ENCODE data around the gene PANK4. TPM values are rescaled to one million over a fixed set of nuclear protein-coding genes. Genes with fewer than 3 reads are reported as not detected.

Gene PANK4
- total and polyA plus RNA-seq, 10 of the 15 experiments (the other 5 are each of a cell fraction or from before 2014, with no cell fraction given), result 0.35 to 38.0 (median 18.6) TPM

DNA sequence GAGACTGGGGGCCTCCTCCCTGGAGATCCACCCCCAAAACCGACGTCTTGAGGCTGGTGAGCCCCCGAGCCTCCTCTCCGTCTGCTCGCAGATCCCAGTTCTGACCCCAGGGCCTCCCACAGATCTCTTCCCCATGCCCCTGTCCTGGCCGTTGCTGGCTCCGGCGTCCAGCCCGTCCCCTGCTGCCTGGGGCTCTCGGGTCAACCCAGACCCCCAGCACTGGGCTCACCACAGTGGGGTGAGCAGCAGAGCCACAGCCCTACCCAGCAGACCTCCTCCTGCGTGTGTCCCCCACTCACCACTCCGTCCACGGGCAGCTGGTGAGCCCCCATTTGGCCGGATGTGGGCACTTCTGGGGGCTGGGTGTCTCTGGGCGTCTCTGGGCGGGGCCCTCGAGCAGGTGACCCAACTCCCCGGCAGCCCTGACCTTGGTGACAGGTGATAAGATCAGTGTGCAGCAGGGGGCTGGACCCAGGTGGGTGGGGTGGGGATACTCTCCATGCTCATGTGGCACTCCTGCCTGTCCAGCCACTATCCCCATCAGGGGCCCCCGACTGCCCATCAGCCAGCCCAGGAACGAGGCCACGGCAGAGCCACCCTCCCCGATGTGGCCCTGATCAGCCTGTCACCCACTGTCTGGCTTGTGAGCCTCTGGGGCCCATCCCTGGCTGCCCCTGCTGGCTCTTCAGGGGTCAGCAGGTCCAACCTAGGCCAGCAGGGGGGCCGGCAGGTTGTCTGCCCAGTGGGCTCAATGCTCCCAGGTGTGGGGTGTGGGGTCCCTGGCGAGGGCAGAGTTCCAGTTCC is 30.5 kb upstream of the PANK4 start:
- in situ Hi-C loops (cut with MboI) (no loop called here), intact Hi-C loops (cut with micrococcal nuclease; ENCODE audit: unreplicated experiment) (loop anchor here (1.0 to 5.0 kb wide), 2 partner anchors 21 to 865 kb away; no protein-coding TSS in a partner anchor)
- peaks cover 0 to 2% of the 10 kb centered on the region in 2 experiments; a peak in 2 of 4 replicates for H3K36me3 ChIP-seq (ENCODE audit: control insufficient read depth in 2 of 2, insufficient read depth in 2 of 2, low read length in 1 of 2)
- peak overlapping the region; percentile 87 for H3K4me3 ChIP-seq
- peak overlapping the region; percentile 99 for H3K27ac ChIP-seq (ENCODE audit: control insufficient read depth, insufficient read depth)
- RAD21 ChIA-PET (ENCODE audit: unreplicated experiment), result interaction anchor here (1.3 to 3.3 kb wide), 8 partner anchors 8 to 163 kb away, joined by 3 to 41 read pairs (median 12); partner anchors contain the start of gene PANK4
- DNase-seq (ENCODE audit: low read depth, low spot score) (no peak), FAIRE-seq (peak; percentile 47), ATAC-seq (peak; percentile 41)
- H2AFZ ChIP-seq (ENCODE audit: control insufficient read depth, low read depth, low read length), result peak overlapping the region; percentile 24
- H3K9ac ChIP-seq (ENCODE audit: control insufficient read depth, insufficient read depth, low read length), result peak overlapping the region; percentile 98
- CTCF ChIA-PET, result interaction anchor here (0.8 to 5.1 kb wide), 9 partner anchors 9 to 144 kb away, joined by 3 to 54 read pairs (median 6); partner anchors contain the start of genes PEX10 and PRXL2B
- no peaks in the 10 kb centered on the region for H4K20me1 ChIP-seq (ENCODE audit: control insufficient read depth, insufficient read depth)
- WGBS (ENCODE audit: insufficient coverage, insufficient replicate concordance, low lambda C conversion rate, missing lambda C conversion rate), result under 1% methylated on average over 23 of the region's 24 CpGs
- BruUV-seq (replicated peaks), result no TSS peak
- H3K4me1 ChIP-seq (ENCODE audit: control insufficient read depth, insufficient read depth, low read length), result peaks cover 25% of the 10 kb centered on the region
- peaks cover 38% of the 10 kb centered on the region for H3K79me2 ChIP-seq (ENCODE audit: control insufficient read depth, insufficient read depth, low read length)
- H3K9me3 ChIP-seq (replicated peaks; ENCODE audit: control insufficient read depth, insufficient read depth, low read length), result no peaks in the 10 kb centered on the region
- H3K27me3 ChIP-seq (replicated peaks in 1 of 2; ENCODE audit: control insufficient read depth in 2 of 2, insufficient read depth in 2 of 2, low read length in 1 of 2), result no peaks in the 10 kb centered on the region
- peak overlapping the region; percentile 97 for H3K4me2 ChIP-seq (ENCODE audit: control insufficient read depth, insufficient read depth)
- SMC1A ChIA-PET (ENCODE audit: uncharacterized antibody, unreplicated experiment), result interaction anchor here (0.9 to 4.7 kb wide), 5 partner anchors 9 to 27 kb away, joined by 3 to 39 read pairs (median 7); partner anchors contain the start of gene PRXL2B
- POLR2A ChIA-PET, result interaction anchor here (0.6 to 5.5 kb wide), 5 partner anchors 9 to 27 kb away, joined by 4 to 61 read pairs (median 23); partner anchors contain the start of gene PRXL2B
- TF ChIP-seq NFYB (IDR thresholded peaks at IDR 0.05; ENCODE audit: insufficient read depth, low read depth, low read length) (no peak), IKZF2 (IDR thresholded peaks at IDR 0.05) (no peak), ZNF217 (IDR thresholded peaks at IDR 0.05) (no peak), BACH1 (IDR thresholded peaks at IDR 0.05; ENCODE audit: borderline replicate concordance) (no peak; the same call in 1 of the 2 replicates), RFX5 (IDR thresholded peaks at IDR 0.05; ENCODE audit: low read depth, low read length) (peak; percentile 48; the same call in 1 of the 2 replicates), SIX5 (IDR thresholded peaks at IDR 0.05; ENCODE audit: low read depth, low read length, severe bottlenecking) (no peak), TCF12 (IDR thresholded peaks at IDR 0.05; ENCODE audit: low read depth, low read length) (peak; percentile 70; the same call in 1 of the 2 replicates)
- TF ChIP-seq, protein P1, sequence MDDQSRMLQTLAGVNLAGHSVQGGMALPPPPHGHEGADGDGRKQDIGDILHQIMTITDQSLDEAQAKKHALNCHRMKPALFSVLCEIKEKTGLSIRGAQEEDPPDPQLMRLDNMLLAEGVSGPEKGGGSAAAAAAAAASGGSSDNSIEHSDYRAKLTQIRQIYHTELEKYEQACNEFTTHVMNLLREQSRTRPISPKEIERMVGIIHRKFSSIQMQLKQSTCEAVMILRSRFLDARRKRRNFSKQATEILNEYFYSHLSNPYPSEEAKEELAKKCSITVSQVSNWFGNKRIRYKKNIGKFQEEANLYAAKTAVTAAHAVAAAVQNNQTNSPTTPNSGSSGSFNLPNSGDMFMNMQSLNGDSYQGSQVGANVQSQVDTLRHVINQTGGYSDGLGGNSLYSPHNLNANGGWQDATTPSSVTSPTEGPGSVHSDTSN (IDR thresholded peaks at IDR 0.05; ENCODE audit: insufficient replicate concordance, low read depth, low read length), result peak; percentile 21
- TF ChIP-seq, protein P2, sequence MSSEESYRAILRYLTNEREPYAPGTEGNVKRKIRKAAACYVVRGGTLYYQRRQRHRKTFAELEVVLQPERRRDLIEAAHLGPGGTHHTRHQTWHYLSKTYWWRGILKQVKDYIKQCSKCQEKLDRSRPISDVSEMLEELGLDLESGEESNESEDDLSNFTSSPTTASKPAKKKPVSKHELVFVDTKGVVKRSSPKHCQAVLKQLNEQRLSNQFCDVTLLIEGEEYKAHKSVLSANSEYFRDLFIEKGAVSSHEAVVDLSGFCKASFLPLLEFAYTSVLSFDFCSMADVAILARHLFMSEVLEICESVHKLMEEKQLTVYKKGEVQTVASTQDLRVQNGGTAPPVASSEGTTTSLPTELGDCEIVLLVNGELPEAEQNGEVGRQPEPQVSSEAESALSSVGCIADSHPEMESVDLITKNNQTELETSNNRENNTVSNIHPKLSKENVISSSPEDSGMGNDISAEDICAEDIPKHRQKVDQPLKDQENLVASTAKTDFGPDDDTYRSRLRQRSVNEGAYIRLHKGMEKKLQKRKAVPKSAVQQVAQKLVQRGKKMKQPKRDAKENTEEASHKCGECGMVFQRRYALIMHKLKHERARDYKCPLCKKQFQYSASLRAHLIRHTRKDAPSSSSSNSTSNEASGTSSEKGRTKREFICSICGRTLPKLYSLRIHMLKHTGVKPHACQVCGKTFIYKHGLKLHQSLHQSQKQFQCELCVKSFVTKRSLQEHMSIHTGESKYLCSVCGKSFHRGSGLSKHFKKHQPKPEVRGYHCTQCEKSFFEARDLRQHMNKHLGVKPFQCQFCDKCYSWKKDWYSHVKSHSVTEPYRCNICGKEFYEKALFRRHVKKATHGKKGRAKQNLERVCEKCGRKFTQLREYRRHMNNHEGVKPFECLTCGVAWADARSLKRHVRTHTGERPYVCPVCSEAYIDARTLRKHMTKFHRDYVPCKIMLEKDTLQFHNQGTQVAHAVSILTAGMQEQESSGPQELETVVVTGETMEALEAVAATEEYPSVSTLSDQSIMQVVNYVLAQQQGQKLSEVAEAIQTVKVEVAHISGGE (CRISPR knock-in tag; IDR thresholded peaks at IDR 0.05), result 0 out of 2 replicates have a peak, but pooled peaks have one; percentile 15
- TF ChIP-seq, protein P3, sequence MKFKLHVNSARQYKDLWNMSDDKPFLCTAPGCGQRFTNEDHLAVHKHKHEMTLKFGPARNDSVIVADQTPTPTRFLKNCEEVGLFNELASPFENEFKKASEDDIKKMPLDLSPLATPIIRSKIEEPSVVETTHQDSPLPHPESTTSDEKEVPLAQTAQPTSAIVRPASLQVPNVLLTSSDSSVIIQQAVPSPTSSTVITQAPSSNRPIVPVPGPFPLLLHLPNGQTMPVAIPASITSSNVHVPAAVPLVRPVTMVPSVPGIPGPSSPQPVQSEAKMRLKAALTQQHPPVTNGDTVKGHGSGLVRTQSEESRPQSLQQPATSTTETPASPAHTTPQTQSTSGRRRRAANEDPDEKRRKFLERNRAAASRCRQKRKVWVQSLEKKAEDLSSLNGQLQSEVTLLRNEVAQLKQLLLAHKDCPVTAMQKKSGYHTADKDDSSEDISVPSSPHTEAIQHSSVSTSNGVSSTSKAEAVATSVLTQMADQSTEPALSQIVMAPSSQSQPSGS (IDR thresholded peaks at IDR 0.05; ENCODE audit: low read length), result no peak
- TF ChIP-seq, protein P4, sequence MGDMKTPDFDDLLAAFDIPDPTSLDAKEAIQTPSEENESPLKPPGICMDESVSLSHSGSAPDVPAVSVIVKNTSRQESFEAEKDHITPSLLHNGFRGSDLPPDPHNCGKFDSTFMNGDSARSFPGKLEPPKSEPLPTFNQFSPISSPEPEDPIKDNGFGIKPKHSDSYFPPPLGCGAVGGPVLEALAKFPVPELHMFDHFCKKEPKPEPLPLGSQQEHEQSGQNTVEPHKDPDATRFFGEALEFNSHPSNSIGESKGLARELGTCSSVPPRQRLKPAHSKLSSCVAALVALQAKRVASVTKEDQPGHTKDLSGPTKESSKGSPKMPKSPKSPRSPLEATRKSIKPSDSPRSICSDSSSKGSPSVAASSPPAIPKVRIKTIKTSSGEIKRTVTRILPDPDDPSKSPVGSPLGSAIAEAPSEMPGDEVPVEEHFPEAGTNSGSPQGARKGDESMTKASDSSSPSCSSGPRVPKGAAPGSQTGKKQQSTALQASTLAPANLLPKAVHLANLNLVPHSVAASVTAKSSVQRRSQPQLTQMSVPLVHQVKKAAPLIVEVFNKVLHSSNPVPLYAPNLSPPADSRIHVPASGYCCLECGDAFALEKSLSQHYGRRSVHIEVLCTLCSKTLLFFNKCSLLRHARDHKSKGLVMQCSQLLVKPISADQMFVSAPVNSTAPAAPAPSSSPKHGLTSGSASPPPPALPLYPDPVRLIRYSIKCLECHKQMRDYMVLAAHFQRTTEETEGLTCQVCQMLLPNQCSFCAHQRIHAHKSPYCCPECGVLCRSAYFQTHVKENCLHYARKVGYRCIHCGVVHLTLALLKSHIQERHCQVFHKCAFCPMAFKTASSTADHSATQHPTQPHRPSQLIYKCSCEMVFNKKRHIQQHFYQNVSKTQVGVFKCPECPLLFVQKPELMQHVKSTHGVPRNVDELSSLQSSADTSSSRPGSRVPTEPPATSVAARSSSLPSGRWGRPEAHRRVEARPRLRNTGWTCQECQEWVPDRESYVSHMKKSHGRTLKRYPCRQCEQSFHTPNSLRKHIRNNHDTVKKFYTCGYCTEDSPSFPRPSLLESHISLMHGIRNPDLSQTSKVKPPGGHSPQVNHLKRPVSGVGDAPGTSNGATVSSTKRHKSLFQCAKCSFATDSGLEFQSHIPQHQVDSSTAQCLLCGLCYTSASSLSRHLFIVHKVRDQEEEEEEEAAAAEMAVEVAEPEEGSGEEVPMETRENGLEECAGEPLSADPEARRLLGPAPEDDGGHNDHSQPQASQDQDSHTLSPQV (IDR thresholded peaks at IDR 0.05), result no peak

Measured in GM12878 (cell line).